OCI-LY7 (cell line): Measurements from ENCODE around the gene CASZ1.

Experiments
- CTCF ChIP-seq: fragments of 200-600 bp; sonication (generic); conservative IDR thresholded peaks from 2 replicates; pipeline ENCODE4 v1.5.1; 2014; ENCODE audit warnings: mild to moderate bottlenecking, antibody characterized with exemption, low read length, moderate library complexity, mixed read lengths
- EZH2phosphoT487 ChIP-seq: fragments of 200-600 bp; sonication (generic); IDR thresholded peaks from 2 replicates; pipeline ENCODE4 v1.6.1; 2018; ENCODE audit warnings: low read depth, borderline replicate concordance, mild to moderate bottlenecking, mixed run types, antibody characterized with exemption, low read length, moderate library complexity, mixed read lengths

GRCh38 chr1:10720635-10721034, 75.8 kb downstream of the CASZ1 start:
- TF ChIP-seq CTCF: no peak
- no peak for TF ChIP-seq EZH2phosphoT487
